SW 1271 (cell line): ENCODE data around the gene SYT17.

Experiments
- DNase-seq, 2 experiments: peaks; one replicate each; lab custom pipeline; 2025; lab: John Stamatoyannopoulos, UW

SYT17 gene

DNA sequence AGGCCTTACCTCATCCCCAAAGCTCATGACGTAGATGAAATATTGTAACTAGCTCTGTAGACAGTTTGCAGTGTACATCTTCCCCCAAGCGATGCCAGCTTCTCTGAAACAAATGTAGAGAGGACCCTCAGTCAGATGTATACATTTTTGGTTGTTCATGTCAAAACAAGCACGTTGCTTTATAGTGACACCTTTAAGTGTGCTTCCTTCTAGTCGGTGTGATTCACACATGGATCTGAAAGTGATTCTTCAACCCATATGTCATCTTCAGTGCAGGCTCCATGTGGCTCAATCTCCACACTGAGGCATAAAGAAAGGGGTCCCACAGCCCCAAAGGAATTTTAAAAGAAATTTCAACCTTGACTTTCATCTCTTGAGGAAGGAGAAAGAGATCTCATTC lies 86.6 kb downstream of the SYT17 start:
- DNase-seq = no peak

DNA sequence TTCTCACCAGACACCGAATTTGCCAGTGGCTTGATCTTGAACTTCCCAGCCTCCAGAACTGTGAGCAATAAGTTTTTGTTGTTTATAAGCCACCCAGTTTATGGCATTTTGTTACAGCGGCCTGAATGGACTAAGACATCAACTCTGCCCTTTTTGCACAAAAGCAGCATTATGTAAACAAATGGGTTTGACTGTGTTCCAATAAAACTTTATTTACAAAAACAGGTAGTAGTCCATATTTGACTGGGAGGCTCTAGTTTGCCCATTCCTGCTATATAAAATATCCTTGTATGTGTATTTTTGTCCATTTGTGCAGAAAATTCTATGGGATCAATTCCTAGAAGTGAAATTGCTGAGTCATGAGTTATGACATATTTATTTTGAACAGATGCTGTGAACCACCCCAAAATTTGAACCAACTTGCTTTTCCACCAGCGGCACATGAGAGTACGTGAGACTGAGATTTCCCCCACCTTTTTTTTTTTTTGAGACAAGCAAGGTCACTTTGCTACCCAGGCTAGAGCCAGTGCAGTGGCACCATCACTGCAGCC lies 96.2 kb downstream of the SYT17 start:
- DNase-seq = no peak

DNA sequence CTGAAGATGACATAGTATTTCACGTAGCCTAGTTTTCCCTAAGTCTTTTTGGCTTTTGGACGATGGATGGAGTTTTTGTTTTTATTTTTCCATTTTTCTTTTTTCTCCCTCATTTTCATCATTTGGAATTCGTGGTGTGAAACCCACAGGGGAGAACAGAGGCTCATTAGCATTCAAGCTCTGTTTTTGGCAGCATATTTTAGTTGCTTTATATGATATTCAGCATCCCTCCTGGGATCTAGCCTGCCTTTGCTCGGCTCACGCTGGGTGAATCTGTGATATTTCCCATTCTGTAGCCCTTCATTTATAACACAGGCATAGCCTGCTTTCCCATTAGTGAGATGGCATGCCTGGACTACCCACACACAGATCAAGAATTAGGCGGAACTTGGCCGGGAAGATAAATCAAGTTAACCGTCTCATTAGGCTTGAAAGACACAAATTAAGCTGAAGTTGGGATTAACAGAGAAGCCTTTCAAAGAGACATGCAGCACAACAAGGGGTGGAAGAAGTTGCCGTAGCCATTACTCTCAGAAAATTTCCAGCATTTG lies 97.4 kb downstream of the SYT17 start:
- DNase-seq = no peak

DNA sequence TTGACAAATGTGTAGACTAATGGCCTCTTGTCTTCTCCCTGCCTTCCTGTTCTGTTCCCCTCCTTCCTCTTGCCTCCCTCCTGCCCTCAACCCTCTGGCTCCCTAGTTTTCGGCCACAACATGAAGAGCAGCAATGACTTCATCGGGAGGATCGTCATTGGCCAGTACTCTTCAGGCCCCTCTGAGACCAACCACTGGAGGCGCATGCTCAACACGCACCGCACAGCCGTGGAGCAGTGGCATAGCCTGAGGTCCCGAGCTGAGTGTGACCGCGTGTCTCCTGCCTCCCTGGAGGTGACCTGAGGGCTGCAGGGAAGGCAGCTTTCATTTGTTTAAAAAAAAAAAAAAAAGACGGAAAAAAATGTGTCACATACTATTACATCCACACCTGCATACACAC lies 98.7 kb downstream of the SYT17 start:
- no peak for DNase-seq

DNA sequence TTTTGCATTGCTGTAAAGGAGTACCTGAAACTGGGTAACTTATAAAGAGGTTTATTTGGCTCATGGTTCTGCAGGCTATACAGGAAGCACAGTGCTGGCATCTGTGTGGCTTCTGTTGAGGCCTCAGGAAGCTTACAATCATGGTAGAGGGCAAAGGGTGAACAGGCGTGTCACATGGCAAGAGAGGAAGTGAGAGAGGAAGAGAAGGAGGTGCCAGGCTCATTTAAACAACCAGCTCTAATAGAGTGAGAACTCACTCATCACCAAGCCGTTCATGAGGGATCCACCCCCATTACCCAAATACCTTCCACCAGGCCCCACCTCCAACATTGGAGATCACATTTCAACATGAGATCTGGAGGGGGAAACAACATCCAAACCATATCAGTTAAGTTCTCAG lies 101.1 kb downstream of the SYT17 start:
- no peak for DNase-seq

DNA sequence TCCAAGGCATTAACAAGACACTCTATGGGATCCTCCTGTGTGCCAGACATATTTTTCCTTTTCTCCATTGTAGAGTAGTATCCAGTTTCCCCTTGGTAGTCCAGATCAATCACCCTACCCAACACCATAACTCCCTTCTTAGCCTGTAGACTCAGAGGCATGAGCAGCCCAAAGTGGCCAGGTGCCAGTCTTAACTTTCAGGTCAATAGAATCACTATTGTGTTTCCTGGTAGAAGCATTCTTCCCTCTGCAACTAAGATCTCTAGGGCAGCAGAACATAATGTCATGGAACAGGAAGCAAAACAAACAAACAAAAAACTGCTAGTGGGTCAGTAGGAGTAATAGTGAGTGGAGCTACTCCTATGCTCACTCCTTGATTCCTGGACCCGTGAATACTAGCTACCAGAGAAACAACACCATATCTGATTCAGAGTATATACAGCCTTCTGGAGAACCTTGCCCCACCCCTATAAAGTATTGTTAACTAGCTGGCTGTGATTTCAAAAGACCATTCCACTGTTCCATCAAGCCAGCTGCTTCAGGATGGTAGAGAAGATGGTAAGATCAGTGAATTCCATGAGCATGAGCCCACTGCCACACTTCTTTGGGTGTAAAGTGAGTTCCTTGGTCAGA lies 106.2 kb downstream of the SYT17 start:
- DNase-seq = no peak

DNA sequence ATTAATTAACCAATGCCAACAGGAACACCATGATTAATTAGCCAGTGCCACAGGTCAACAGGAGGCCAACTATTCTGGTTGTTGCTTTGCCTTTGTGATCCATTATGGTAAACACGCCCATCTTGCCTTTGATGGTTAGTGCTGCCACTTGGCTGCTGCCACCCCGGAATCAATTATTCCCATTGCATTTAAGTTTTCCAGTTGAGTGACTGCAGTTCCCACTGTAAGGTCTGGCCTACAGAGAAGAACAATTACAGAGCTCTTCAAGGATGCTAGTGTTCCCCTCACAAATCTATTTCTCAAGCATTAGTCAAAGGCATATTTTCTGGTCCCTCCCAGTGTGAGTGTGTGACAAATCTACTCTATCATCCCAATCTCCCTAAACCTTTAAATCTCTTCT lies 110.4 kb downstream of the SYT17 start:
- DNase-seq = no peak

DNA sequence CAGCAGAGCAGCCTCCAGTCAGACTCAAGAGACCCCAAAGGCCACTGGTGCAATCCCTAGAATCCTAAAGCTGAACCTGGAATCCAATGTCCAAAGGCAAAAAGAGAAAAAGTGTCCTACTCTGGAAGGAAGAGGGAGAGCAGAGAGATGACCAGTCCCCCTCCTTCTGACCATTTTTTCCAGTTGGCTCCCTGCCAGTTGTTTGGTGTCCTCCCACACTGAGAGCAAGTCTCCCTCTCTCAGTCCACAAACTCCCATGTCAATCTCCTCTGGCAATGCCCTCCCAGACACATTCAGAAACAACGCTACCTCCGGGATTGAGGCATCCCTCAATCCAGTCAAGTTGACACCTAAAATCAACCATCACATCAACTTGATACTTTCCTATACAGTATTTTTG lies 113.2 kb downstream of the SYT17 start:
- DNase-seq = no peak

DNA sequence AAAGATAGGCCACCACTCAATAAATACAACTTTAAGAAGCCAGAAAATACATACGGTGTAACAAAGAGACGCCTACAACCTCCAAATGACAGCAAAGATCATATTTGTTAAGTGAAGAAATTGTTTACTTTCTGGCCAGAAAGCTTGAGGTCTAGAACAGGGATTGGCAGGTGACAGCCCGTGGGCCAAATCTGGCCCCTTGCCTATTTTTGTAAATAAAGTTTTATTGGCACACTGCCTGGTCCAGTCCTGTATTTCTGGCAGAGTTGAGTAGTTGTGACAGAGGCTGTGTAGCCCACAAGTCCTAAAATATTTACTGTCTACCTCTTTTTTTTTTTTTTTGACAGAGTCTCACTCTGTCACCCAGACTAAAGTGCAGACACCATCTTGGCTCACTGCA lies 114.1 kb downstream of the SYT17 start:
- no peak for DNase-seq

DNA sequence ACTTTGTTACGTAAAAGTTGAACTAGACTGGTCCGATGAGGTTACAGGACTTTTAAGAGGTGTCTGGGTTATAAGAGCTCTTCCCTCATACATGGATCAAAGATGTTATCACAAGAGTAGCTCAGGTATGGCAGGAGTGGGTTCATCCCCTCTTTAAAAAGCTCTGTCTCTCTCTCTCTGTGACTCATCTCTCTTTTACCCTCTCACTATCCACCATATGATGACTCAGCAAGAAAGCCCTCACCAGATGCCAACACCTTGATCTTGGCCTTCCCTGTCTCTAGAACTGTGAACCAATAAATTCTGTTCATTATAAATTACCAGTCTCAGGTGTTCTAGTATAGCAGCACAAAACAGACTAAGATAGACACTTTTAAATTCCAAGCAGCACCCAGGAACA lies 115.6 kb downstream of the SYT17 start:
- no peak for DNase-seq

DNA sequence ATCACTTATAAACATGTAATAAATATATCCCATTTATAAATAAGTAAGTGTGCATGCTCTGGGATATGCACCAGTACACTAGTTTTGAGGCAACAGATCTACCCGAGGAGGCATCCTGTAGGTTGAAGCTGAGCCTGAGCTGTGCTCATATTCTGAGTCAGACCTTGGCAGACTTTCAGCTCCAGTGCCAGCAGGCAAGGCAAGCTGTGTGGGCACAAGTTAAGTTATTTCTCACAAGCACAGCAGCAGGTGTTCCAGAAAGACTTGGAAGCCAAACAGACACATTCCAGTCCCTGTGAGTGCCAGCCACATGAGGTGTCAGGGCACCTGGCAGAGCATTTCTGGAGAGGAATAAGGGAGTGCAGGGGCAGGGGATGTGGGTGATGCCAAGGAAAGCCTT lies 116.2 kb downstream of the SYT17 start:
- peak in 1 of 2 experiments; percentile 57 for DNase-seq

DNA sequence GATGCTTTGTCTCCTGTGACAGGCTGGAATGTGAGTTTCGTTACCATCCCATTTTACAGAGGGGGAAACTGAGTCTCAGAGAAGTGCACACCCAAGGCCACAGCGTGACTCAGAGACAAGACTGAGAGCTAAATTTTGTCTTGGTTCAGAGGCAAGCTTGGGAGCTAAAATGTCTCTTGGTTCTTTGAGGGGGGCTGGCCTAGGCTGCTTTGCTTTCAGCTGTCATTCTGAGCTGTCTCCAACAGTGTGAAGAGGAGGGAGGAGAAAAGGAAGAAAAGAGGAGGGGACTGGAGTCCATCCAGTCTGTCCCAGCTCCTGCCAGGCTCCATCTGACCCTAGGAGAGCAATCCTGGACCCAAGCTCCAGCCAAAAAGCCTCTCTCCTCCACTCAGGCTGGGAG lies 117.4 kb downstream of the SYT17 start, which contains the start of gene CLEC19A:
CLEC19A (plus strand) TSS at position 301 of the 400 bp plus-strand sequence. CDS start 121 bp downstream, outside the sequence.
- DNase-seq = no peak

DNA sequence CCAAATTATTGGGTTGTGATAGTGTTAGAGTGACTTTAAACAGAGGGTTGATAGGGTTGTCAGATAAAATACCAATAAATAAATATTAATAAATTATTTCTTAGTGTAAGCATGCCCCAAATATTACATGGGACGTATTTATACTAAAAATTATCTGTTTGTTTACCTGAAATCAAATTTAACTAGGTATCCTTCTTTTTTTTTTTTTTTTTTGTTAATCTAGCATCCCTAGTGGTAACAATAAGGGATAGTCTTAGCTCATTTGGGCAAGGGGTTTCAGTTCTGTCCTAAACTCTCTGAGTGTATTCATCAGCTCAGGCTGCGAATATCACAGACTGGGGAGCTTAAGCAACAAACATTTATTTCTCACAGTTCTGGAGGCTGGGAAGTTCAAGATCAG lies 118.8 kb downstream of the SYT17 start:
- DNase-seq = no peak

DNA sequence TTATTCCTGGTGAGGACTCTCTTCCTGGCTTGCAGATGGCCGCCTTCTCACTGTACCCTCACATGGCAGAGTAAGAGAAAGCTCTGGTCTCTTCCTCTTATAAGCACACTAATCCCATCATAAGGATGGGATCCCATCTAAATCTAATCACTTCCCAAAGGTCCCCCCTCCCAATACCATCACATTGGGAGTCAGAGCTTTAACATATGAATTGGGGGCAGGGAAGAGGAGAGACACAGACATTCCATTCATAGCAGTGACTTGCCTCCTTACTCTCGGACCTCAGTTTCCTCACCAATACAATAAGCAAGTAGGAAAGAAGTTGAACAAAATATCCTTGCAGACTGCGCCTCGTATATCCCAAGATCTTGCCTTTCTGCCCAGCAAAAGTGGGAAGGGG lies 119.2 kb downstream of the SYT17 start:
- DNase-seq = no peak

DNA sequence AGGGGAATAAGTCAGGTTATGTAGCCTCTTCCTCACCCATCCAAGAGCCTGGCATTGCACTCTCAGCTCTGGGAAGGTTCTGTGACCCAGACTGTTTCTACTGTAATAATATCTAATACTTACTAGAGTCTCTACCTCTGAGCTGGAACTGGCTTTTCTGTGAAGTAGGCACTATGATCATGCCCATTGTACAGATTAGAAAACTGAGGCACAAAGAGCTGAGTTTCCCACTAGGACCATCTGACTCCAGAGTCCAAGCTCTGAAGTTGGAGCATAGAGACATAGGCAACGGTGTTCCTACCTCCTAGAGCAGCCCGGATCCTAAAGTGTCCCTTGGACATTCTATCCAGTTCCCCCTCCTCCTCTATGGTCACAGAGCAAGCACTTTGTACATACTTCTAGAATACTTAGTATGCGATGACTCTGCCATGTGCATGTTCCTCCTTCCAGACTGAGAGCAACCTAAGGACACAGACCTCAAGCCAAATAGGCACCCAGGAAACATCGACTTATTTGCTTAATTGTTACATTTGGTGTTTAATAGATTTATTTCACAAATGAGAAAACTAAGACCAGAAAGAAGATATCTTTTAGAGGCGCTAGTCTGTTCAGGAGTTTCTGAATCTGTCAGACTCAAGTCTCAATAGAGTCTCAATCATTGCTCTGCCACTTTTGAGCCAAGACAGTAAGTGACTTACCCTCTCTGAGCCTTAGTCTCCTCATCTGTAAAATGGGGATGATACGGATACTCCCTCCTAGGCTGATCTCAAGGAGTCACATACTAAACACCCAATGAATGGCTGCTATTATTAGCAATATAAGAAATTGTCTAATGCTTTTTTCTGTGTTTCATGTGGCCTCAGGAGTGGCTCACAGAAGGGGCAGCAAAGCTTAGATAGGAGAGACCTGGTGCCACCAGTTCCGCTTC lies 121.1 kb downstream of the SYT17 start:
- DNase-seq = no peak

DNA sequence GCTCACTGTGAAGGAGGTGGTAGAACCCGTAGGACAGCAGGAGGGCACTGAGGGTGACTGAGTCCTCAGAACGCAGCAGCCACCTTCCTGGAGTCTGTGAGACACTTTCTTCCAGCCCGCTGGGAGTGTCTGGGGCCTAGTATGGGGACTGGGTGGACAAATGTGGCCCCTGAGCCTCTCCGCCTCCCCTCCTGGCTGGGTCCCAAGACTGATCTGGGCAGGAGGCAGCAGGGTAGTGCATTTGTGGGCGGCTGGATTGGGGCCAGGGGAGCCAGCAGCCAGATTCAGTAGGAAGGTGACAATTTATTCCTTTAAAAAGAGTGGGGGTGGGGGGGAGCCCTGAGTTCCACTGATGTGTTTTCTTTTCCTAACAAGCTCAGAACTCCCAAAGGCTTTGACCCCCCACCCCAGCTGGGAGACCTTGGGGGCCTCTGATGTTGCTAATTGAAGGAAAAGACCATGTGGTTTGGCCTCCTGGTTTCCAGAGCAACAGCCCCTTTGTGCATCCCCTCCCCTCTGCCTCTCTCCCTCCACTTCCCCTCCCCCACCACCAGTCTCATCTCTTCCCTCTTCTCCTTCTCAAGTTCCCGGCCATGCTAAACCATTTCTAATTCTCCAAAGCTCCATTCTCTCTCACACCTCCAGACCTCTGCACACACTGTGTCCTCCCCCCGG lies 121.9 kb downstream of the SYT17 start:
- no peak for DNase-seq

DNA sequence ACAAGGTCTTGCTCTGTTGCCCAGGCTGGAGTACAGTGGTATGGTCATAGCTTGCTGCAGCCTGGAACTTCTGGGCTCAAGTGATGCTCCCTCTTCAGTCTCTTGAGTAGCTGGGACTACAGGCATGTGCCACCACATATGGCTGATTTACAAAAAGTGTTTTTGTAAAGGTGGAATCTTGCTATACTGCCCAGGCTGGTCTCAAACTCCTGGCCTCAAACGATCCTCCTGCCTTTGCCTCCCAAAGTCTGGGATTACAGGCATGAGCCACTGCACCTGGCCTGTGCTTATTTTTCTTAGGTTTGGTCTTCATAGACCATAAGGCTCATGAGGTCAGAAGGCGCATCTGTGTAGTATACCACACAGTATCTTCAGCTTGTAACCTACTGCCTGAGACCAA lies 122.8 kb downstream of the SYT17 start:
- DNase-seq = no peak

DNA sequence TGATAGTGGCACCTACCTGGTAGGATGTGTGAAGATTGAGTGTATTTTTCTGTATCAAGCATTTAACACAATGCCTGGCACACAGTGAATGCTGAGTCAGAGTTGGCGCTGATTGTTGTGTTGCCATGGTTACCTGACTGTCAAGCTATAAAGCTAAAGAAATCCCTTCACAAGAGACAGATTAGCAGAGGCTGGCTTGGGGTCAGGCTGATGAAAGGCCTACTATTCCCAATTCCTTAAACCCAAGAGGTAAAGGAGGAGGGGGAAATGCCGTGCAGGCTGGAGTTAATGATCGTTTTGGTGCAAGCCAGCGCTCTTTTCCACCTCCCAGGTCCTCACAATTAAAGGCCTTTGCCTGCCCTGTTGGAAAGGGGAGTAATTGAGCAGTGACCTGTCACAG lies 123.4 kb downstream of the SYT17 start:
- no peak for DNase-seq

DNA sequence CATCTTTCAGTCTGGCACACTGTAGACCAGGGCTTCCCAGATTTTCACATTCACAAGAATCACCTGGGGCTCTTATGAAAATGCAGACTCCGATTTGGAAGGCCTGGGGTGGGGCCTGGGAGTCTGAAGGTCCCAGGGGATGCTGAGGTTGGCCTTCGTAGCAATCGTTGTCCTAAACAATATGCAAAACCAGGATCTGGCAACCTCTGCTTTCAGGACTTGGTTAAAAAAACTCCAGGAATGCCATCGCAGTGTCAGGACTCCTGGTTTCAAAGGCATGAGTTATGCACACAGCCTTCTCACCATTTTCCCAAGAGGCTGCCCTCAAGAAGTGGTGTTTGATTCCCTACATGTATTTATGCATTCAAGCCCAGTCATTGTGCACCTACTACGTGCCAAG lies 124.1 kb downstream of the SYT17 start:
- DNase-seq = no peak

DNA sequence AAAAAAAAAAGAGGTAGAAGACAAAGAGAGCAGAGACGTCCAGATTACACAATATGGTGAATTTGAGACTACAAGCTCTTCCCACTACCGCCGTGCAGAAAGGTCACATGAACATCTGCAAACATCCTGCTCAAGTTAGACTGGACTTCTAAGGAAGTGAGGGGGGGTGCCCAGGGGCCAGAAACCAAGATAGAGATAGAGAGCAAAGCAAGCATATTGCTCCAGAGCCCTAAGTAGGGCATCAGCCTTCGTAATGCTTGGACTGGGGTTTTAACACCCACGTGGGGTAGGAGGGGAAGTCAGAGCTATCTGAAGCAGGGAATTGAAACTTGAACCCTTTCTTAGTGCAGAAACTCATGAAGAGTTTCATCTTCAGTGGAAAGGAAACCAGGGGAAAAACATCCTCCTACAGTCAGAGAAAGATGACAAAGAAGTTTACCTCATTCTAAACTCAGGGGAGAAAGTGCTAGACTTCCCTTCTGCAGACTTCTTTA lies 126.2 kb downstream of the SYT17 start:
- DNase-seq = no peak

DNA sequence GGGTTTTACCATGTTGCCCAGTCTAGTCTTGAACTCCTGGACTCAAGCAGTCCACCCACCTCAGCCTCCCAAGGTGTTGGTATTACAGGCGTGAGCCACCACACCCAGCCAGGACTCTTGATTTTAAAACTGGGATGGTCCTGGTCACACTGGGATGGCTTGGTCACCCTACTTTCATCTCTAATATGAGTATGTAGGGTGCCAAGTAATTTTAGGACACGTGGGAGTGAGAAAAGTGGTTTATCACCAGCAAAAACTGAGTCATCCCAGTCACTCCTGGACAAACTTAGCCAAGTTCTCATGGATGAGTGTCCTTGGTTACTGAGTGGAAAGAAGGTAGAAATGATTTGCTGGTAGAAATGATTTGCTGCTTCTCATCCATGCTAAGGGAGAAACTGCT lies 127.4 kb downstream of the SYT17 start:
- DNase-seq = no peak

DNA sequence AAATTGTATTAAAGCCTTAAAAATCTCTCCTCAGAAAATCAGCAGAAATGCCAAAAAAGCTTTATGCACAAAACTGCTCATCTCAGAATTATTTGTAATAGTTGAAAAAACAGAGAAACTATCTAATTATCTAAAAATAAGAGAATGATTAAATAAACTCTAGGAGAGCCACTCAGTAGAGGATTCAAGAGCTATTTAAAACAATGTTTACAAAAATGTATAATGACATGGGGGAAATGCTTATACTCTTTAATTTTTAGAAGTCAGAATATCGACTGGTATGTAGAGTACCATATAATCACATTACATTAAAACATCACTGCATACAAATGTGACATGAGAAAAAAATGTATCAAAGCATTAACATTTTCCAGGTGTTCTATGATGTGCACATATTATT lies 129.4 kb downstream of the SYT17 start:
- DNase-seq = no peak
